ENCODE results near the gene C5orf47.
A peak's percentile ranks its signal among the peaks of the same experiment; 100 is the strongest.

Gene C5orf47
- 0 reads per million in 2 donors for total RNA-seq

- DNase-seq = no peak
Measured at GRCh38 chr5:173988554-173989431, at the start of gene C5orf47. TSS of gene C5orf47 (plus strand) at chr5:173989170. CDS start at chr5:173989264, 94 bp downstream.

GRCh38 chr5:173940269-173940668 is 48.7 kb upstream of the C5orf47 start:
- DNase-seq = no peak

GRCh38 chr5:173941102-173941501 is 47.9 kb upstream of the C5orf47 start:
- DNase-seq = no peak

- DNase-seq = no peak
Measured at GRCh38 chr5:173941758-173942401, 47.1 kb upstream of the C5orf47 start.

GRCh38 chr5:173944511-173944910 is 44.5 kb upstream of the C5orf47 start:
- DNase-seq = no peak

GRCh38 chr5:173945160-173945559 is 43.8 kb upstream of the C5orf47 start:
- DNase-seq = no peak

GRCh38 chr5:173946323-173946722 is 42.6 kb upstream of the C5orf47 start:
- DNase-seq = no peak

- no peak for DNase-seq
Measured at GRCh38 chr5:173950829-173951228, 38.1 kb upstream of the C5orf47 start.

- DNase-seq = no peak
Measured at GRCh38 chr5:173953528-173954090, 35.4 kb upstream of the C5orf47 start.

GRCh38 chr5:173954671-173955521 is 34.1 kb upstream of the C5orf47 start:
- no peak for DNase-seq

GRCh38 chr5:173960986-173961385 is 28.0 kb upstream of the C5orf47 start:
- no peak for DNase-seq

GRCh38 chr5:173961418-173961817 is 27.6 kb upstream of the C5orf47 start:
- no peak for DNase-seq

- no peak for DNase-seq
Measured at GRCh38 chr5:173962436-173962972, 26.5 kb upstream of the C5orf47 start.

- no peak for DNase-seq
Measured at GRCh38 chr5:173963182-173963838, 25.7 kb upstream of the C5orf47 start.

GRCh38 chr5:173963867-173964441 is 25.0 kb upstream of the C5orf47 start:
- DNase-seq = peak; percentile 8

- no peak for DNase-seq
Measured at GRCh38 chr5:173964506-173964905, 24.5 kb upstream of the C5orf47 start.

GRCh38 chr5:173967241-173967640 is 21.7 kb upstream of the C5orf47 start:
- no peak for DNase-seq

GRCh38 chr5:173968154-173968797 is 20.7 kb upstream of the C5orf47 start:
- DNase-seq = no peak

GRCh38 chr5:173969167-173970049 is 19.6 kb upstream of the C5orf47 start:
- no peak for DNase-seq

Measured in T-helper 9 cell (primary cell).